GM18502 (cell line): Measurements from ENCODE around the gene NSD1.

Source experiments
- ATAC-seq: cut with Tn5 transposase; IDR thresholded peaks from one replicate; pipeline ENCODE4 v1.9.1; 2021; ENCODE audit warnings: mild to moderate bottlenecking; ENCODE audit not compliant: unreplicated experiment, poor library complexity

The NSD1 gene

DNA sequence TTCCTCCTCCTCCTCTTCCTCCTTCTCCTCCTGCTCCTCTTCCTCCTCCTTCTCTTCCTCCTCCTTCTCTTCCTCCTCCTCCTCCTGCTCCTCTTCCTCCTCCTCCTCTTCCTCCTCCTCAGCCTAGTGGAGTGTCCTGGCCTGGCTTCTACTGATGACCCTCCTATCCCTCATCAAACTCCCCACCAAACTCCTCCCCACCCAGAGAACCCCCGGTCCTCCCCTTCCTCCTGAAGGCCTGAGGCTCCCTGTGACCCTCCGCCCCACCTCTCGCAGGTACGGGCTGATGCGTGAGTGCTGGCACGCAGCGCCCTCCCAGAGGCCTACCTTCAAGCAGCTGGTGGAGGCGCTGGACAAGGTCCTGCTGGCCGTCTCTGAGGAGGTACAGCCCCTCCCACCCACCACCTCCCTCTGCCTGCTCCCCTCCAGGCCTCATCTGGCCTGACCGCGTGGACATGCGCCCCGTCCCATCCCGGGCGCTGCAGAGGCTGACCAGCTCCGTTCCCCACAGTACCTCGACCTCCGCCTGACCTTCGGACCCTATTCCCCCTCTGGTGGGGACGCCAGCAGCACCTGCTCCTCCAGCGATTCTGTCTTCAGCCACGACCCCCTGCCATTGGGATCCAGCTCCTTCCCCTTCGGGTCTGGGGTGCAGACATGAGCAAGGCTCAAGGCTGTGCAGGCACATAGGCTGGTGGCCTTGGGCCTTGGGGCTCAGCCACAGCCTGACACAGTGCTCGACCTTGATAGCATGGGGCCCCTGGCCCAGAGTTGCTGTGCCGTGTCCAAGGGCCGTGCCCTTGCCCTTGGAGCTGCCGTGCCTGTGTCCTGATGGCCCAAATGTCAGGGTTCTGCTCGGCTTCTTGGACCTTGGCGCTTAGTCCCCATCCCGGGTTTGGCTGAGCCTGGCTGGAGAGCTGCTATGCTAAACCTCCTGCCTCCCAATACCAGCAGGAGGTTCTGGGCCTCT lies 36.3 kb upstream of the NSD1 start:
- no peak for ATAC-seq

DNA sequence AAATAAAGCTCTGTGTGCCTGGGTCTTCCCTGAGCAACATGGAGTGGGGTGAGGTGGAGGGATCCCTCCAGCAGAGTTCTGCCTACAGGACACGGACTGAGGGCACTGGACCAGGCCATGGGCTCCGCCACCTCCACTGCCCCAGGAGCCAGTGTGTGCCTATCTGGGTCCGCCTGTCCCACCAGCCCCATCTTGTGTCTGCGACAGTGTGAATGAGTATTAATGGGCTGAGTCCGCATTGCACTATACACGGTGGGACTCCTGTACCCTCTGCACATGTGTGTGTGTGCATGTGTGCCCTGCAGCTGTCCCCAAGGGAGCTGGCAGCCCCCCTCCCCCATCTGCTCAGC lies 35.5 kb upstream of the NSD1 start:
- no peak for ATAC-seq

DNA sequence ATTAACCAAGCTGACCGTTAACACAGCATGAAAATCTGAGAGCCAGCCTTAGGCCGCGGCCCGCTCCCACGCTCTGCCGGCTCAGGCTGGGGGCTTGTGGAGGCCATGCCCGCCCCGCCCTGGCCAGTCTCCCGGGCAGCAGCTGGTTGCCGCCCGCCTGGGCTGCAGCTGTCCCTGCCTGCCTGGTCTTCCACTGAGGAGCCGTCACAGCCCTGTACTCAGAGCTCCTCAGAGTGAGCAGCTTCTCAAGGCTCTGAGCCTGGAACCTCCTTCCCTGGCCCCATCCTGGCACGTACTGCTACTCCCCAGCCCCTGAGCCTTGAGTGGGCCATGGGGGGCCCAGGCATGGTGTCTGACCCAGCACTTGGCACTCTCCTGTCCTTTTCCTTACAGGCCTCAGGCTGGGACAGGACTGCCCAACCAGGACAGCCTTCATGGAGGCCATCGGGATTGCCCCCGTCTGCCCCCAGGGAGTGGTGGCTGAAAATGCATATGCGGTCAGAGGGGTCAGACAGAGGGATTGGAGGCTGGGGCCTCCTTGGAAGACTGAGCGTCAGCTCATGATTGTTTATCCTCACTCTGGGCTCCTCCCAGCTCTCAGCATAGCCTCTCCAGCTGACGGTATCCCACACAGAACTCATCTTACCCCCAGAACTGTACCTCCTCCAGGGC lies 35.0 kb upstream of the NSD1 start:
- no peak for ATAC-seq

DNA sequence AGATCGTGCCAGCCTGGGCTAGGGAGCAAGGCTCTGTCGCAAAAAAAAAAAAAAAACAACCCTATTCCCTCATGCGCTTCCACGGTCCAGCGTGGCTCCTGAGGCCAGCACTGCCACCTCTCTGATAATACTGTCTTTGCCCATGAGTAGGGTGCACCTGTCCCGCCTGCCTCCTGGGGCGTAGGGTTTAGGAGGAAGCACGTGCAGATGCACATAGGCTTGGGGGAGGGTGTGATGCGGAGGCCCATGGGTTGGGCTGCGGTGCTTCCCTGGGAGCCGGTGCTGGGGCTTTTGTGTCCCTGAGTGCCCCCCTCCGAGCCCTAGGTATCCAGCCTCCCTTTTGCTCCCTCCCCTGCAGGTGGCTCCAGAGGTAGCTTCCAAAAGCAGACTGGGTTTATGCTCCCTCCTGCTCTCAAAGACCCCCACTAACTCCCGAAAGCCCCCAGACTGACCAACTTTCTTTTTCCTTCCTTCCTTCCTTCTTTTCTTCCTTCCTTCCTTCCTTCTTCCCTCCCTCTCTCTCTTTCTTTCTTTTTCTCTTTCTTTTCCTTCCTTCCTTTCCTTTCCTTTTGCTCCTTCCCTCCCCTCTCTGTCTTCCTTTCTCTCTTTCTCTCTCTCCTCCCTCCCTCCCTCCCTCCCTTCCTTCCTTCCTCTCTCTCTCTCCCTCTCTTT lies 34.0 kb upstream of the NSD1 start:
- no peak for ATAC-seq

DNA sequence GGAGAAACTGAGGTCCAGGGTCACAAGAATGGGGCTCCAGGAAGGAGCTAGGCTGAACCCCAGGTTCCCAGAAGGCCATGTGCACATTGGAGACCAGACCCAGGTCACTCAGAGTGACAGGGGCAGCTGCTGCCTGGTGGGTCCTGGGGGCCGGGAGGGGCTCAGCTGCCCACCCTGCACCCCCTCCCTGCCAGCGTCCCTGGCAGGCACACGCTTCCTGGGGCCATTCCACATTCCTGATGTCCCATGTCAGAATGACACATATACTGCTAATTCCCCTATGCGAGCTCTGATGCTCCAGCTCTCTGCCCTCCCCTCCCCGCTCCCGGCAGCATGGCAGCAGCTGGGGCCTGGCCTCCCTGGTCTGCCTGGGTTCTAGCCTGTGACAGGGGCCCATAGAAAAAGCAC lies 32.9 kb upstream of the NSD1 start:
- no peak for ATAC-seq

DNA sequence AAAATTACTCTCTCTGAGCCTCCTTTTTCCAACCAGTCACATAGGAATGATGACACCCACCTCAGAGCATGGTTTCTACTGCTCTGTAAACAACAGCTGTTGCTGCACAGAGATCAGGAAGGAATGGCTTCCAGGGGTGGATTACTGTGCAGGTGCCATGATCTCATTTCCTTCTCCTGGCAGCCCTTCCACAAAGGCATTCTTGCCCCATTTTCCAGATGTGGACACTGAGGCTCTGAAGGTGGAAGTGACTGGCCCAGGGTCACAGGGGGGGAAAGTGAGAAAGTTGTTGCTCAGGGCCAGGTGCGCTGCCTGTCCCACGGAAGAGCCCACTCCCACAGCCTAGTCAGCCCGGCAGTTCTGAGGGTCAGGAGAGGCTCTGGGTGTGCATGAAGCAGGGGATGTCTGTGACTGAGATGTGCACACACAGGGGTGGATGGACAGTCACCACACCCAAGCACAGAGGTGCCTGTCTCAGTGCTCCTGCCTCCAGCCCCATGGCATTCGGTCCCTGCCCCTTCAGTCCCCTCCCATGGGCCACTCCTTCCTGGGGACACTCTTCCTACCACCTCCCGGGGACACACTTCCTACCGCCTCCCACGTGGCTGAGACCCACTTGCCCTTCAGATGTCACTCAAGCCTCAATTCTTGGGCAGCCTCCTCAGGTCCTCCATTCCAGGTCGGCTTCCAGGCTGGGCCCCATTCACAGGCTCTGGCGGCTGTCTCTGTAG lies 29.9 kb upstream of the NSD1 start:
- no peak for ATAC-seq

DNA sequence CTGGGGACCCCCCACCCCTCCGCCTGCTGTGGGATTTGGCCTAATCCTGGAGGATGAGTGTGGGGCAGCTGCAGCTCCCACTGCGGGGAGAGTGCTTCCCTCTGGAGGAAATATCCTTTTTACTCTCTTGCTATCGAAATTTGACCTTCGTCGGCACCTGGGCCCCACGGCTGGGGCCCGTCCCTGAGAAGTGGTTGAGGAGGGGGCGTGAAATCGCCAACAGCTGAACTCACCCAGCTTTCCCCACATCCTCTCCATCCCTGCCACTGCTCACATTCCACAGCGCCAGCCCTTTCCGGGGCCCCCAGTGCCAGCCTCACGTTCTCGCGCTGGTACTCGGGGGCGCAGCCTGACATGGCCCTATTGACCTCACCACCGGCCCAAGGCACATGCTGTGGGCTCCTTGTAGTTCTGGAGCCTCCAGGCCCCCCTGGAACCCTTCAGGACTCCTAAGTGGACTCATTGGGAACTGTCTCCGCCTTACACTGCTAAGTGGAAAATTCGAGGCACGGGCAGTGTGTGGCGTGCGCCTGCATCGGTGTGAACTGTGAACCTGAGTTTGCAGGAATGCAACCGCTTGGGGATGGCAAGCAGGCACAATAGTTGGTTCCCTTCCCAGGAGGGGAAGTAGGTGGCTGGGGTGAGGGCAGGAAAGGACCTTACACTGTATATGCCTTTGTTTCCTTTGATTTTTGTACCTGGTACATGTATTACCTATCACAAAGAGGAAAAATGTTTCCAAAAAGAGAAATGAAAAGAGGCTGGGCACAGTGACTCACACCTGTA lies 27.7 kb upstream of the NSD1 start:
- no peak for ATAC-seq

DNA sequence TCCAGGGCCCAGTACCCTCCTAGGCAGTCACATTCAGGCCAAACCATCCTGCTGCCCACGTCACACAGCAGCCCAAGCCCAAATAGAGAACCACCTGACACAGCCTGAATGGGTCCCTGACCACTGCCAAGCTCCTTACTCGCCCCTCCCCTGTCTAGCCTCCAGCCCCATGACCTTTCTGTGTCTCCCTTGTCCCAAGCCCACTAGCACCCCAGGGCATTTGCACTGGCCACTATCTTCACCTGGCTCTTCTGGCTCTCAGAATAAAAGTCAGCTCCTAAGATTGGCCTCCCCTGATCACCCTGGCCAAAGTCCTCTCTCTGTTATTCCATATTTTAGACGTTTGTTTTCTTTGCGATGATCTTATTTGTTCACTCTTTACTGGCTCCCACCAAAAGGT lies 26.4 kb upstream of the NSD1 start:
- ATAC-seq, result no peak

DNA sequence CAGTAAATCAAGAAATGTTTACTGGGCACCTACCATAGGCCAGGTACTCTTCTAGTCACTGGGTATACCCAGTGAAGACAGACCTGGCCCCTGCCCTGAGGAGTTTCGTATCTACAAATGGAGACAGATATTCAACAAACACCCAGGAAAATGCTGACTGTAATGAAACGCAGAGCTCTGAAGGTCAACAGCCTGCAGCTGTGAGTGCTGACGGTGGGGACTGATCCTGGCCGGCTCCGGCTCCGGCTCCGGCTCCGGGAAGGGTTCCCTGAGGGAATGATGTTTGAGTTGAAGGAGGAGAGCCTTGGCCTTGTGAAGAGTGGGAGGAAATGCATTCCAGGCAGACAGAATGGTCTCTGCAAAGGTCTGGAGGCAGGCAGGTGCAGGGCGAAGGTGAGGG lies 23.8 kb upstream of the NSD1 start:
- ATAC-seq, result no peak

DNA sequence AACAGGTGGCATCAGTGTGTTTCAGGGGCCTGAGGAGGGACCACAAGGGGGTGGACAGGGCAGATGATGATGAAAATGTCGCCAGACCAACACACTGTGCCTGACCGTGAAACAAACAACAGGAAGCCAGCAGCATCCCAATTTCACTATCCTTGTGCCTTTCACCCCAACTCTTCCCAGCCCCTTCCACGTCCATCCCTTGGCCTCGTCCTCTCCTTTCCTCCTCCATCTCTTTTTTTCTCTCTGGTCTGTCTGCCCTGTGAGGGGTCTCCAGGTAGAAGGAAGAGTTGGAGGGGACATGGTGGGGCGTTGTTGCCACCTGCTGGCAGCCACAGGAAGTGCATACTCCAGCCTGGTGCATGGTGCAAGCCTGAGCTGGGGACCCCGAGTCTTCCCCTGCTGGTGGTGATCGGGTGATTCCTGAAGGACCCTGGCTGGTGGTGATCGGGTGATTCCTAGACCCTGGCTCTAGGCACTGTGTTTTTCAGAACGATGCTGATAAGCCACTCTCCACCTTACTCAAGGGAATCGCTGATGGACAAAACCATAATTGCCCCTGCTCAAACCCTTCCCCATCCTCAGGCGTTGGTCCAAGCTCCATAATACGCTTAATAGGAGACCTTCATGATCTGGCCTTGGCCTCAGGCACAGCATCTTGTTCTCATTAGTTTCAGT lies 21.7 kb upstream of the NSD1 start:
- ATAC-seq, result no peak

DNA sequence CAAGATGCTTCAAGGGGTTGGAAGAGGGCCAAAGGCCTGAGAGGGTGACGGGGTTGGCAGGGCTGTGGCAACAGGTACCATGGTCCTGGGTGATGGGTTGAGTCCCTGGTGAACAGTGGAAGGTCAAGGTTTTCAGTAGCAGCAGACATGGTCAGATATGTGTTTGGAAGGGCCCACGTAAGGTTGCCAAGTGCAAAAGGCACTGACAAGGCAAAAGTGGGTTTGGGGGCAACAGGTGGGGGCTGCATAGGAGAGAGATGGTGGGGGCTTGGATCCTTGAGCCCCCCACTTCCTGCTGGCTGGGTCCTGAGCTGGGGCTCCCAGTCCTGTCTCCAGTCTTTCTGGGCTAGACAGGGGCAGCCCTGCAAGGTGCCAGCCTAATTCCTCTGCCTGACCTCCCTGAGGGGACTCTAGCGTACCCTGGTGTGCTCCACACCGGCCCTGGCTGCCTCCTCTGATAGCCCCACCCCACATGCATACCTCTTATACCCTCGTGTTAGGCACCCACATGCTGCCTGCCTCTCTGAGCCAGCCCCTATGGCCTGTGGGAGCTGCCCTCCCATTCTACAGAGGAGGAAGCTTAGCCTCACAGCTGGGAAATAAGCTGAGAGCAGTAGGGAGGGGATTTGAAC lies 20.9 kb upstream of the NSD1 start:
- ATAC-seq, result no peak

DNA sequence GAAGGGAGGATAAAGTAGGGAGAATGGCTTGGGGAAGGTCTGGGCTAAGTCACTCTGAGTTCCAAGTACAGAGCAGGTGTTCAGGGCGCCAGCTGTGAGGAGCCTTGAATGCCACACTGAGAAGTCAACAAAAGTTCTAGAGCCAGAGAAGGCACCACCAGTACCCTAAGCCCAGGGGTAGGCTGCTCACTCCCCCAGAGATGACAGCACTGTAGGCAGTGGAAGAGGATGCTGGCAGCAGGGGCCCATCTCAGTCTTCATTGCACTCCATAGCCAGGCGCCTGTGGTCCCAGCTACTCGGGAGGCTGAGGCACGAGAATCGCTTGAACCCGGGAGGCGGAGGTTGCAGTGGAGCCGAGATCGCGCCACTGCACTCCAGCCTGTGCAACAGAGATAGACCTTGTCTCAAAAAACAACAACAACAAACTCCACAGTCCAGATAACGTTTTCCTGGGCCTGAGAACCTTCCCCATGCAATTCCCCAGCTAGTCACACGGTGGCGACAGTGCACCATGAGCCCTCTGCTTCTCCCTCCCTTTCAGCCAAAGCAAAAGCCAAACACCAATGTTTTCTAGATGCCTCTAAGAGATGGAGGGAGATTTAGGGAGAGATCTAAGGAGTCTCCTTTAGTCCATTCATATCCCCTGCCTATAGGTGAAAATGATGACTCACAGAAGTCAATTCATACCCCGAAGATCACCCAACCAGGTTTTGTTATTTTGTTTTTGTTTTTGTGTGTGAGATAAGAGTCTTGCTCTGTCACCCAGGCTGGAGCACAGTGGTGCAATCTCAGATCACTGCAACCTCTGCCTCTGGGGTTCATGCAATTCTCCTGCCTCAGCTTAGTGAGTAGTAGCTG lies 19.8 kb upstream of the NSD1 start:
- no peak for ATAC-seq

DNA sequence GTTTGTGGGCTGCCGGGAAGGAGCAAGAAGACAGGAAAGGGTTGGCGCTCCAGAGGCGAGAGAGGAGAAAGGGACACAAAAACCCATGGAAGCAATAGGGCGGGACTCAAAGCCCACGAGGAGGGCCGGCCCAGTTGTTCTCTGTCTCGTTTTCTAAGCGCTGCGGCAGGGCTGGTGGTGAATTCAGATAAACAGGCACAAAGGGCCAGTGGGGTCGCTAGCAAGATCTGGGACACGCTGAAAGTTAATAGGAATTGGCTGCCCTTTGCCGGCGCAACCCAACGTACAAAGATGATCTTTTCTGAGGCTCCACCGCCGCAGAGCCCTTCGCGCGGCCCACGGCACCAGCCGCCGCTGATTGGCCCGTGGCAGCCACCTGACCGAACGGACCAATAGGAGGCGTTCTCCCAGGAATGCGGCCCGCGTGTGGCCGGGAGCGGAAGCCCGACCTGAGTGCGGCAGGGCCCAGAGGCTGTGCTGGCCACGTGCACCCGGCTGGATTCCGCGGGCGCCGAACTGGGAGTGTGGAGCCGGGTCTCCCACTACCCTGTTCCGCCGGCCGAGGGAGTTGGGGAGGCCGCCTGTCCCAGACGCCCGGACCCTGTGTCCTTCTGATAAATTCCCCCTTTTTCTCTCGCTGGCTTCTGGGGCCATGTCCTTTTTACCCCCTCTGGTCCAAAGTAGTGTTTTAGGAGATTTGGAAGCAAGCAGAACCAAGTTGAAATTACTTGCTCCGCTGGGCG lies 16.8 kb upstream of the NSD1 start:
- peak; percentile 66 for ATAC-seq

DNA sequence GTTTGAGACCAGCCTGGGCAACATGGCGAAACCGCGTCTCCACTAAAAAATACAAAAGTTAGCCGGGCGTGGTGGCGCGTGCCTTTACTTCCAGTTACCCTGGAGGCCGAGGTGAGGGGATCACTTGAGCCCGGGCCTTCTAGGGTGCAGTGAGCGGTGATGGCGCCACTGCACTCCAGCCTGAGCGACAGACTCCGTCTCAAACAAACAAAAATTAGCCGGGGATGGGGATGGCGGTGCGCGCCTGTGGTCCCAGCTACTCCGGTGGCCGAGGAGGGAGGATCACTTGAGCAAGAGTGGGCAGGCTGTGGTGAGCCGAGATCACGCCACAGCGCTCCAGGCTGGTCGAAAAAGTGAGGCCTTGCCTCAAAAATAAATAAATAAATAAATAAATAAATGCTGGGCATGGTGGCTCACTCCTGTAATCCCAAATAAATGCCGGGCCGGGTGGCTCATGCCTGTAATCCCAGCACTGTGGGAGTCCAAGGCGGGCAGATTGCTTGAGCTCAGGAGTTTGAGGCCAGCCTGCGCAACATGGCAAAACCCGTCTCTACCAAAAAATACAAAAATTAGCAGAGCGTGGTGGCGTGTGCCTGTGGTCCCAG lies 16.0 kb upstream of the NSD1 start:
- no peak for ATAC-seq

DNA sequence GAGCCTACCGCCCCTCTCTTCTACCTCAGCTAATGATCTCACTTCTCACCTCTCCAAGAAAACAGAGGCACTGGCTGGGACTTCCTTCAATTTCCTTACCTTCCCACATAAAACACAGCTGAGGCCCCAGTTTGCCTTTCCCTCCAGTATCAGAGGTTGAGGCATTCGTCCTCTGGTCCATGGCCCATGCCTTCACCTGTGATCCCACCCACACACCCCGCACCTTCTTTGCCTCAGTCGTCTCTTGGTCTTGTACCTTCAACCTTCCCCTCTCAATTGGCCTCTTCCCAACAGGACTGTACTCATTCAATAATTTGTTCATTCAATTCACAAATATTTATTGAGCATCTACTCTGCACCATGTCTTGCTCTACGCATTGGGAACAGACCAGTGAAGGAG lies 11.0 kb upstream of the NSD1 start:
- no peak for ATAC-seq

DNA sequence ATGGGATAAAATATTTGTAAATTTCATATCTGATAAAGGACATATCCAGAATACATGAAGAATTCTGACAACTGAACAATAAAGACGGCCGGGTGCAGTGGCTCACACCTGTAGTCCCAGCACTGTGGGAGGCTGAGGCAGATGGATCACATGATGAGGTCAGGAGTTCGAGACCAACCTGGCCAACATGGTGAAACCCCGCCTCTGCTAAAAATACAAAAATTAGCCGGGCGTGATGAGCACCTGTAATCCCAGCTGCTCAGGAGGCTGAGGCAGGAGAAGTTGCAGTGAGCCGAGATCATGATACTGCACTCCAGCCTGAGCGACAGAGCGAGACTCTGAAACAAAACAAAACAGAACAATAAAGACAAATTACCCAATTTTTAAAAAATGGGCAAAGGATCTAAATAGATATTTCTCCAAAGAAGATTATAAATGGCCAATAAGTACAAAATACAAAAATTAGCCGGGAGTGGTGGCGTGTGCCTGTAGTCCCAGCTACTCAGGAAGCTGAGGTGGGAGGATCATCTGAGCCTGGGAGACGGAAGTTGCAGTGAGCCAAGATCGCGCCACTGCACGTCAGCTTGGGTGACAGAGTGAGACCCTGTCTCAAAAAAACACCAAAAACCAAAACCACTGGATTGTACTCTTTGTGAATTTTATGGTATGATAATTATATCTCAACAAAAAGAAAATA lies 9.6 kb upstream of the NSD1 start:
- peak; percentile 69 for ATAC-seq
